Measurements from ENCODE around the gene IPMK.

The IPMK gene

GRCh38 chr10:58152673-58153263 is 114.9 kb downstream of the IPMK start:
- peak; percentile 20 for DNase-seq (ENCODE audit: extremely low spot score)
- TF ChIP-seq CTCF (IDR thresholded peaks at IDR 0.05; ENCODE audit: control extremely low read depth, extremely low read depth, low read depth, missing control alignments) = peak; percentile 48
- CTCF ChIA-PET = interaction anchor here (0.9 to 2.2 kb wide), 17 partner anchors 9 to 811 kb away, joined by 3 to 9 read pairs (median 4); no protein-coding TSS in a partner anchor
- POLR2A ChIA-PET = no interaction called here

GRCh38 chr10:58150290-58150689 is 117.4 kb downstream of the IPMK start:
- CTCF ChIA-PET = no interaction called here
- TF ChIP-seq CTCF (IDR thresholded peaks at IDR 0.05; ENCODE audit: control extremely low read depth, extremely low read depth, low read depth, missing control alignments) = no peak
- POLR2A ChIA-PET = no interaction called here
- no peak for DNase-seq (ENCODE audit: extremely low spot score)

GRCh38 chr10:58143944-58144343 is 123.8 kb downstream of the IPMK start:
- CTCF ChIA-PET = interaction anchor here (1.1 to 2.2 kb wide), 2 partner anchors 9 to 19 kb away, joined by 4 to 9 read pairs; no protein-coding TSS in a partner anchor
- POLR2A ChIA-PET = no interaction called here

More at GRCh38 chr10:58143944-58144343, 123.8 kb downstream of the IPMK start:
- no peak for DNase-seq (ENCODE audit: extremely low spot score)
- no peak for TF ChIP-seq CTCF (IDR thresholded peaks at IDR 0.05; ENCODE audit: control extremely low read depth, extremely low read depth, low read depth, missing control alignments)
